Fibroblast of pulmonary artery (primary cell): ENCODE data around the gene AGPAT3.

Experiments used
- DNase-seq: peaks from one replicate; pipeline ENCODE4 v3.0.0-alpha.2; 2010; ENCODE audit warnings: low read depth
- H3K4me3 ChIP-seq: replicated peaks from 2 replicates; pipeline ENCODE4 v1.5.1; 2011; ENCODE audit warnings: low read depth, mild to moderate bottlenecking, control low read depth, low read length, moderate library complexity
- TF ChIP-seq, protein P1 (sequence below): IDR thresholded peaks from 2 replicates; pipeline ENCODE4 v1.5.1; 2011; ENCODE audit warnings: mild to moderate bottlenecking, control low read depth, low read length, inconsistent platforms; ENCODE audit errors: missing control alignments

AGPAT3 gene

GRCh38 chr21:43928222-43929125 lies 63.5 kb downstream of the AGPAT3 start:
- H3K4me3 ChIP-seq, result no peak overlapping the region
- no peak for DNase-seq
- TF ChIP-seq, protein P1, sequence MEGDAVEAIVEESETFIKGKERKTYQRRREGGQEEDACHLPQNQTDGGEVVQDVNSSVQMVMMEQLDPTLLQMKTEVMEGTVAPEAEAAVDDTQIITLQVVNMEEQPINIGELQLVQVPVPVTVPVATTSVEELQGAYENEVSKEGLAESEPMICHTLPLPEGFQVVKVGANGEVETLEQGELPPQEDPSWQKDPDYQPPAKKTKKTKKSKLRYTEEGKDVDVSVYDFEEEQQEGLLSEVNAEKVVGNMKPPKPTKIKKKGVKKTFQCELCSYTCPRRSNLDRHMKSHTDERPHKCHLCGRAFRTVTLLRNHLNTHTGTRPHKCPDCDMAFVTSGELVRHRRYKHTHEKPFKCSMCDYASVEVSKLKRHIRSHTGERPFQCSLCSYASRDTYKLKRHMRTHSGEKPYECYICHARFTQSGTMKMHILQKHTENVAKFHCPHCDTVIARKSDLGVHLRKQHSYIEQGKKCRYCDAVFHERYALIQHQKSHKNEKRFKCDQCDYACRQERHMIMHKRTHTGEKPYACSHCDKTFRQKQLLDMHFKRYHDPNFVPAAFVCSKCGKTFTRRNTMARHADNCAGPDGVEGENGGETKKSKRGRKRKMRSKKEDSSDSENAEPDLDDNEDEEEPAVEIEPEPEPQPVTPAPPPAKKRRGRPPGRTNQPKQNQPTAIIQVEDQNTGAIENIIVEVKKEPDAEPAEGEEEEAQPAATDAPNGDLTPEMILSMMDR, result no peak

DNA sequence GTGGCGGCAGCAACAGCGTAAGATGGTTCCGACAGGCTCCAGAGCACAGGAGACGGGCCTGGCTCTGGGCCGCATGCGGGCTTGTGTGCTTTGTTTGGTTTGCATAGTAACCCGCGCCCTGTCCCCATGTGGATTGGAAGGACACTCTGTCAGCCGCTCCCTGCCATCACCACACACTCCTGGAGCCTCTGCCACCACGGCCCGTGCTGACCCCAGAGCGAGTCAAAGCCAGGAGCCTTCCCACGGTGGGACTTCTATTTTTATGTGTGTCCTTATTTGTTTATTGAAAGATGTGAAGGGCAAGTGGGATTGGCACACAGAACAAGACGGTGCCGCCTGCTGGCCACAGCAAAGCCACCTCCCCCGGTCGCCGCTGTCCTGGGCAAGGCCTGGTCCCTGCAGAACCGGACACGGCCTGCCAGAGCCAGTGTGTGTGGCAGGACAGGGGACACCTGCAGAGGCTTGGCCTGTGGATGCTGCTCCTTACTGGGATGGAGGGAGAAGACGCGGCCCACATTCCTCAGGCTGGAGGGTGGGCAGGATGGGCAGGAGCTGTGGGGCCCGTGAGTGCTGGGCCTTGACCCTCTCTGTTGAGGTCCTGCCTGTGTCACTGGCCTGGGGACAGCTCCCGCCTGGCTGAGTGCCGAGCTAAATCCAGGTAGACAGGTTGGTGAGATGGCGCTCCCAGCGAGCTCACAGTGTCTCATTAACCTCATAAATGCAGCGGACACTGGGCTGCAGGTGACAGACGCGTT lies 64.4 kb downstream of the AGPAT3 start:
- no peak for DNase-seq
- H3K4me3 ChIP-seq, result no peak overlapping the region
- TF ChIP-seq, protein P1, result no peak

DNA sequence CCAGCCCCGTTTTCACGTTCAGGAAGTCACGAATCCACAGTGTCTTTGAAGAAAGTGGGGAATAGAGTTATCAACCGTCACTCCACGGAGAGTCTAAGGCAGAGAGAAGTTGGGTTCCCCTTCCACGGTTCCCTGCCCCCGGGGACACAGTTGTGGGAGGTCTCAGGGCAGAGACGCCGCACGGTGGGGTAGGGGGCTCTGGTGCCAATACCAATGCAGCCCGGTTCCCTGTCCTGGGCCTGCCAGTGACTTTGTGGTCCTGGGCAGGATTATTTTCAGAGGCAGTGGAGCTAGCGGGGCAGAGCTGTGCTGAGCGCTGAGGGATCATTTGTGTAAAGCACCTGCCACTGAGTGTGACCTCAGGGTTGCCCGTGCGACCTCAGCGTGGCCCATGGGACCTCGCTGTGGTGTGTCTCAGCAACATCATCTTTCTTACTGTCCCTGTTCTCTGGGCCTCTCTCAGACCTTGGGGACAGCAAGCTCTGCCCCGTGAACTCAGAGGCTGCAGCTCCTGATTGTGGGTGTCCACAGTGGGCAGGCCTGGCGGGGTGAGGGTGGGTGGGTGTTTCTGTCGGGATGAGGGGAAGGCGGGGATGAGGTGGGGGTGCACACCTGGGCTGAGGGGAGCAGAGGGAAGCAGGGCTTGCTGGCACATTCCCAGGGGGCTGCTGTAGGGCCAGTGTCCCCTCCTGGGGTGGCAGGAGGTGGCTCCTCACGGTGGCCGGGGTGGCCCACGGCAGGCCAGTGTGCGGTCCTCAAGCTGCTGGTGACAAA lies 65.2 kb downstream of the AGPAT3 start:
- TF ChIP-seq, protein P1, result no peak
- no peak overlapping the region for H3K4me3 ChIP-seq
- no peak for DNase-seq

DNA sequence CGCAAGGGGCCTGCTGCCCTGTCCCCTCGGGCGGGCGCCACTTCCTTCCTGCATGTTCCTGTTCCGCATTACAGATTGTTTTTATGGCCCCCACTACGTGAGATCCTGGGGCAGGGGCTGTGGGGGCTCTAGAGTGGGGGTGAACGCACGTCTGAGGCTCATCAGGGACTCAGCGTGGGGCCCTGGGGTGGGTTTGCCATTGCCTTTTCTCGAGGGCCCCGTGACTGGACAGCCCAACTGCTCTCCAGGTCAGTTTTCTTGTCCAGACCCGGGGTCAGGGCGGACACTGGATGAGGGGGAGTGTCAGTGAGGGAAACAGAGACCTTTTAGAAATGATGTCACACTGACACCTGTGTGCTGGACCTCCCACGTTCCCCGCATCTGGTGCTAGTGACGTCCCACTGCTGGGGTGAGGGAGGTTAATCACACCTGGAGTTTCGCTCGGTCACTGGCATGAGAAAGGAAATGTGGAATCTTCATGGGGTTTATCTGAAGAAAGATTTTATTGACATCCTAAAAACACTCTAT lies 65.9 kb downstream of the AGPAT3 start:
- no peak for DNase-seq
- TF ChIP-seq, protein P1, result no peak
- no peak overlapping the region for H3K4me3 ChIP-seq

DNA sequence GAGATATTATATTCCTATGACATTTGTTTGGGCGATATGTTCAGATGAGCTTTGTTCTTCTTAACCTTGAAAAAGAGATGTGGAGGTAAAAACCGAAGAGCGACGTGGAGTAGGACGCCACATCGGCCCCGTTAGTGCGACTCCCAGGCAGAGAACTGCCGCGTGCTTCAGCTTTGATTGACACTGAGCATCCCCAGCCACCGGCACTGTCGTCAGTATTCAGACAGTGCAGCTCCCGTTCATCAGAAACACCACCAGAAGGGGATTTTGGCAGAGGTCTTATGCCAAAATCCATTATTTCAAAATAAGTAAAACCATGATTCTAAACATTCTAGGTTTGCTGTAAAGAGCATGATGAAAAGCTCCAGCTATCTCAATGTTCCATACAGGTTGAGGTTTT lies 66.5 kb downstream of the AGPAT3 start:
- no peak overlapping the region for H3K4me3 ChIP-seq
- no peak for DNase-seq
- TF ChIP-seq, protein P1, result no peak

- TF ChIP-seq, protein P1, result no peak
- no peak overlapping the region for H3K4me3 ChIP-seq
Observed at GRCh38 chr21:43932005-43932404, 67.0 kb downstream of the AGPAT3 start.

More at GRCh38 chr21:43932005-43932404, 67.0 kb downstream of the AGPAT3 start:
- DNase-seq, result no peak
